IMR-90 (cell line): ENCODE results near the gene CYTH1. TPM values are rescaled to one million over a fixed set of nuclear protein-coding genes. Genes with fewer than 3 reads are reported as not detected.

ENCODE experiments used
- ATAC-seq: fragments of 200-7000 bp; cut with Tn5 transposase; 2 replicates; pipeline ENCODE4 v1.9.1; 2020; ENCODE audit warnings: low read depth, mild to moderate bottlenecking, moderate library complexity
- BruUV-seq: library from RNA; stranded (reverse); fragments of 400-500 nt; replicated peaks from 2 replicates; lab custom pipeline; 2021; lab: Mats Ljungman, UMichigan
- CTCF ChIA-PET: fragments of 300-600 bp; formaldehyde crosslinking; extraction: SDS; loops from one replicate; lab custom pipeline; 2021; ENCODE audit warnings: antibody characterized with exemption; lab: Yijun Ruan, JAX
- POLR2A ChIA-PET: fragments of 300-600 bp; sonication (Branson Sonifier 250); formaldehyde crosslinking; loops from one replicate; lab custom pipeline; 2022; ENCODE audit warnings: antibody characterized with exemption; ENCODE audit not compliant: unreplicated experiment; lab: Charles Lee
- DNase-seq: peaks from one replicate; pipeline ENCODE4 v3.0.0; 2013
- H2AFZ ChIP-seq: replicated peaks from 2 replicates; pipeline ENCODE3; 2013; ENCODE audit warnings: low read length, mild to moderate bottlenecking; ENCODE audit not compliant: poor library complexity
- H2AK5ac ChIP-seq: 2 replicates; pipeline ENCODE4 v1.6.1; 2013; ENCODE audit warnings: low read depth, low read length, inconsistent platforms
- H2AK9ac ChIP-seq: replicated peaks from 2 replicates; pipeline ENCODE3; 2013; ENCODE audit warnings: mild to moderate bottlenecking, low read depth, low read length, moderate library complexity; ENCODE audit not compliant: poor library complexity
- H2BK120ac ChIP-seq: 2 replicates; pipeline ENCODE4 v1.6.1; 2013; ENCODE audit warnings: low read depth, low read length, inconsistent platforms
- H2BK15ac ChIP-seq: 3 replicates; pipeline ENCODE4 v1.6.1; 2013; ENCODE audit warnings: low read depth, low read length, inconsistent platforms
- H2BK20ac ChIP-seq: 2 replicates; pipeline ENCODE4 v1.6.1; 2013; ENCODE audit warnings: low read depth, mild to moderate bottlenecking, inconsistent platforms, low read length, moderate library complexity
- H2BK5ac ChIP-seq: 2 replicates; pipeline ENCODE4 v1.6.1; 2013; ENCODE audit warnings: mild to moderate bottlenecking, low read depth, low read length, inconsistent platforms; ENCODE audit not compliant: poor library complexity, severe bottlenecking
- H3K14ac ChIP-seq: replicated peaks from 2 replicates; pipeline ENCODE4 v1.6.1; 2013; ENCODE audit warnings: low read depth, low read length, inconsistent platforms
- H3K18ac ChIP-seq: 2 replicates; pipeline ENCODE4 v1.6.1; 2013; ENCODE audit warnings: low read depth, low read length, control low read depth
- H3K23ac ChIP-seq: 2 replicates; pipeline ENCODE4 v1.6.1; 2013; ENCODE audit warnings: low read depth, low read length, inconsistent platforms
- H3K27ac ChIP-seq: 2 replicates; pipeline ENCODE4 v1.5.1; 2013; ENCODE audit warnings: mild to moderate bottlenecking, control low read depth, low read length; ENCODE audit not compliant: insufficient read depth
- H3K27me3 ChIP-seq: 2 replicates; pipeline ENCODE4 v1.6.1; 2013; ENCODE audit warnings: low read length; ENCODE audit not compliant: control insufficient read depth, insufficient read depth
- H3K36me3 ChIP-seq: 2 replicates; pipeline ENCODE4 v1.6.1; 2013; ENCODE audit warnings: low read length, mixed read lengths; ENCODE audit not compliant: control insufficient read depth, insufficient read depth
- H3K4ac ChIP-seq: 2 replicates; pipeline ENCODE4 v1.6.1; 2013; ENCODE audit warnings: low read depth, low read length, inconsistent platforms
- H3K4me1 ChIP-seq: 2 replicates; pipeline ENCODE4 v1.6.1; 2013; ENCODE audit warnings: low read length, mixed read lengths; ENCODE audit not compliant: control insufficient read depth, insufficient read depth
- H3K4me2 ChIP-seq: 2 replicates; pipeline ENCODE4 v1.6.1; 2013; ENCODE audit warnings: low read depth, mild to moderate bottlenecking, control low read depth, low read length, moderate library complexity
- H3K4me3 ChIP-seq: 2 replicates; pipeline ENCODE4 v1.5.1; 2013; ENCODE audit warnings: low read depth, mild to moderate bottlenecking, control low read depth, low read length, moderate library complexity; ENCODE audit not compliant: insufficient read depth
- H3K56ac ChIP-seq: 2 replicates; pipeline ENCODE4 v1.6.1; 2013; ENCODE audit warnings: low read length, inconsistent platforms; ENCODE audit not compliant: insufficient read depth; ENCODE audit errors: extremely low read depth
- H3K79me1 ChIP-seq, 2 experiments: 2 replicates each; pipeline ENCODE4 v1.6.1; 2013; ENCODE audit warnings: low read length in 2 of 2, inconsistent platforms in 1 of 2, low read depth in 1 of 2
- H3K9ac ChIP-seq: 2 replicates; pipeline ENCODE4 v1.6.1; 2013; ENCODE audit warnings: low read depth, low read length, control low read depth
- H3K9me1 ChIP-seq: 2 replicates; pipeline ENCODE4 v1.6.1; 2013; ENCODE audit warnings: low read length, inconsistent platforms; ENCODE audit not compliant: insufficient read depth
- H3K9me3 ChIP-seq: 2 replicates; pipeline ENCODE4 v1.6.1; 2013; ENCODE audit warnings: low read length; ENCODE audit not compliant: control insufficient read depth, insufficient read depth
- H4K20me1 ChIP-seq: 2 replicates; pipeline ENCODE4 v1.6.1; 2013; ENCODE audit warnings: low read length, inconsistent platforms; ENCODE audit not compliant: insufficient read depth
- H4K5ac ChIP-seq: 2 replicates; pipeline ENCODE4 v1.6.1; 2013; ENCODE audit warnings: mild to moderate bottlenecking, low read depth, low read length, control low read depth
- H4K8ac ChIP-seq, 2 experiments: 2 replicates each; pipeline ENCODE4 v1.6.1; 2013; ENCODE audit warnings: low read depth in 2 of 2, low read length in 2 of 2, control low read depth in 1 of 2, inconsistent platforms in 1 of 2
- H4K91ac ChIP-seq: 2 replicates; pipeline ENCODE4 v1.6.1; 2013; ENCODE audit warnings: low read depth, low read length, inconsistent platforms; ENCODE audit not compliant: insufficient read depth
- BHLHE40 ChIP-seq: fragments of 150-350 bp; IDR thresholded peaks from 2 replicates; pipeline ENCODE4 v1.6.1; 2016; ENCODE audit warnings: mild to moderate bottlenecking, low read depth, low read length
- CEBPB ChIP-seq: IDR thresholded peaks from 2 replicates; pipeline ENCODE4 v1.6.1; 2012; ENCODE audit warnings: low read depth, low read length, improper control_type of control experiment
- CHD1 ChIP-seq: IDR thresholded peaks from 2 replicates; pipeline ENCODE4 v1.6.1; 2012; ENCODE audit warnings: low read depth, low read length, improper control_type of control experiment
- ELK1 ChIP-seq: fragments of 150-350 bp; IDR thresholded peaks from 2 replicates; pipeline ENCODE4 v1.6.1; 2016; ENCODE audit warnings: low read depth, mild to moderate bottlenecking, low read length, moderate library complexity, borderline replicate concordance
- FOS ChIP-seq: fragments of 150-350 bp; IDR thresholded peaks from 2 replicates; pipeline ENCODE4 v1.6.1; 2016; ENCODE audit warnings: low read depth, low read length
- MAFK ChIP-seq: IDR thresholded peaks from 2 replicates; pipeline ENCODE4 v1.6.1; 2012; ENCODE audit warnings: low read depth, low read length, improper control_type of control experiment
- MAZ ChIP-seq: IDR thresholded peaks from 2 replicates; pipeline ENCODE4 v1.6.1; 2012; ENCODE audit warnings: low read depth, mild to moderate bottlenecking, low read length, improper control_type of control experiment, moderate library complexity, borderline replicate concordance
- MXI1 ChIP-seq: IDR thresholded peaks from 2 replicates; pipeline ENCODE4 v1.6.1; 2012; ENCODE audit warnings: low read depth, mild to moderate bottlenecking, low read length, moderate library complexity, borderline replicate concordance
- NFE2L2 ChIP-seq: fragments of 150-350 bp; IDR thresholded peaks from 2 replicates; pipeline ENCODE4 v1.6.1; 2016; ENCODE audit warnings: low read depth, mild to moderate bottlenecking, low read length
- POLR2A ChIP-seq: IDR thresholded peaks from 2 replicates; pipeline ENCODE4 v1.6.1; 2012; ENCODE audit warnings: mild to moderate bottlenecking, low read depth, low read length
- RAD21 ChIP-seq: IDR thresholded peaks from 2 replicates; pipeline ENCODE4 v1.6.1; 2012; ENCODE audit warnings: low read length, improper control_type of control experiment
- RCOR1 ChIP-seq: IDR thresholded peaks from 2 replicates; pipeline ENCODE4 v1.6.1; 2012; ENCODE audit warnings: mild to moderate bottlenecking, low read length, improper control_type of control experiment; ENCODE audit not compliant: insufficient replicate concordance
- RFX5 ChIP-seq: IDR thresholded peaks from 2 replicates; pipeline ENCODE4 v1.8.0; 2012; ENCODE audit warnings: low read depth, mild to moderate bottlenecking, low read length, moderate library complexity
- SMC3 ChIP-seq: fragments of 150-350 bp; IDR thresholded peaks from 2 replicates; pipeline ENCODE4 v1.6.1; 2016; ENCODE audit warnings: low read depth, mild to moderate bottlenecking, antibody characterized with exemption, low read length, moderate library complexity
- WGBS, 2 experiments: methylation state at CpG; one replicate each; pipeline versions ENCODE4 v1.1.5 to v1.1.7; 2013; ENCODE audit warnings: missing lambda C conversion rate in 2 of 2; ENCODE audit not compliant: insufficient read length in 1 of 2; ENCODE audit errors: extremely low coverage in 2 of 2; 5-methylcytosine and 5-hydroxymethylcytosine counted together
- dilution Hi-C: fragments of 300-500 bp; cut with HindIII; formaldehyde crosslinking; loops from one replicate; pipeline ENCODE4 v1.14.3; 2018; ENCODE audit warnings: low sequenced_read_pairs; ENCODE audit not compliant: unreplicated experiment
- in situ Hi-C: fragments of 300-500 bp; cut with MboI; formaldehyde crosslinking; loops from 3 replicates; pipeline ENCODE4 v1.14.3; 2019; ENCODE audit warnings: low sequenced_read_pairs, inconsistent platforms, mixed read lengths
- intact Hi-C: fragments of 100-400 bp; cut with micrococcal nuclease; formaldehyde crosslinking; loops from 2 replicates; pipeline ENCODE4 v1.10.0; 2022
- polyA plus RNA-seq, 3 experiments: library from polyadenylated mRNA; depleted of rRNA; stranded (reverse); fragments of >200 nt; gene quantifications; 2 replicates each; pipeline ENCODE4 v1.2.3, GENCODE V29; 2012; ENCODE audit warnings: low replicate concordance in 1 of 3
- total RNA-seq: library from RNA; depleted of rRNA; stranded (reverse); fragments of >200 nt; gene quantifications from 2 replicates; pipeline ENCODE4 v1.2.3, GENCODE V29; 2012
- TF ChIP-seq, protein P1 (sequence below): fragments of 150-350 bp; IDR thresholded peaks from 2 replicates; pipeline ENCODE4 v1.6.1; 2017; ENCODE audit warnings: mild to moderate bottlenecking, antibody characterized with exemption, low read length, low read depth

The CYTH1 gene
- total and polyA plus RNA-seq, 2 of the 4 experiments (the other 2 are of a cell fraction) = 7.9 to 12.4 TPM

GRCh38 chr17:78667741-78668640, 114.1 kb downstream of the CYTH1 start:
- no peak overlapping the region for H2BK5ac ChIP-seq
- DNase-seq (no peak), ATAC-seq (no peak)
- H3K9me1 ChIP-seq = peaks cover 7% of the 10 kb centered on the region; the same call in 1 of the 2 replicates
- no peak overlapping the region for H3K14ac ChIP-seq
- H2BK15ac ChIP-seq = no peak overlapping the region
- no peak overlapping the region for H3K56ac ChIP-seq
- no peak overlapping the region for H2BK20ac ChIP-seq
- ChIA-PET CTCF (no interaction called here), POLR2A (no interaction called here)
- H3K4me2 ChIP-seq = no peak overlapping the region
- H3K18ac ChIP-seq = no peak overlapping the region
- H3K27ac ChIP-seq = no peak overlapping the region
- H3K4ac ChIP-seq = no peak overlapping the region
- H3K4me3 ChIP-seq = no peak overlapping the region
- no peaks in the 10 kb centered on the region for H3K9me3 ChIP-seq
- BruUV-seq = no TSS peak
- H3K36me3 ChIP-seq = no peaks in the 10 kb centered on the region
- H3K4me1 ChIP-seq = peaks cover 4% of the 10 kb centered on the region; the same call in 1 of the 2 replicates
- H3K23ac ChIP-seq = no peak overlapping the region
- no peak overlapping the region for H2AK5ac ChIP-seq
- WGBS, 2 experiments = 86% methylated on average over 10 of the region's 30 CpGs; no CpG with 5 or more reads in 1 of the 2 experiments
- dilution Hi-C loops (no loop called here), in situ Hi-C loops (no loop called here), intact Hi-C loops (no loop called here)
- H4K5ac ChIP-seq = no peak overlapping the region
- no peak overlapping the region for H4K91ac ChIP-seq
- H2AK9ac ChIP-seq = no peak overlapping the region
- no peak overlapping the region for H2AFZ ChIP-seq
- H3K27me3 ChIP-seq = no peaks in the 10 kb centered on the region; the same call in 1 of the 2 replicates
- no peak overlapping the region for H4K8ac ChIP-seq
- no peak overlapping the region for H3K9ac ChIP-seq
- H2BK120ac ChIP-seq = no peak overlapping the region
- H4K20me1 ChIP-seq = no peaks in the 10 kb centered on the region
- H3K79me1 ChIP-seq = no peaks in the 10 kb centered on the region
- TF ChIP-seq MAZ (no peak), RFX5 (no peak), RAD21 (no peak), CHD1 (no peak), CEBPB (no peak), MXI1 (no peak), POLR2A (no peak), MAFK (no peak), FOS (no peak), NFE2L2 (no peak), SMC3 (no peak), ELK1 (no peak), BHLHE40 (no peak), RCOR1 (no peak)
- TF ChIP-seq, protein P1, sequence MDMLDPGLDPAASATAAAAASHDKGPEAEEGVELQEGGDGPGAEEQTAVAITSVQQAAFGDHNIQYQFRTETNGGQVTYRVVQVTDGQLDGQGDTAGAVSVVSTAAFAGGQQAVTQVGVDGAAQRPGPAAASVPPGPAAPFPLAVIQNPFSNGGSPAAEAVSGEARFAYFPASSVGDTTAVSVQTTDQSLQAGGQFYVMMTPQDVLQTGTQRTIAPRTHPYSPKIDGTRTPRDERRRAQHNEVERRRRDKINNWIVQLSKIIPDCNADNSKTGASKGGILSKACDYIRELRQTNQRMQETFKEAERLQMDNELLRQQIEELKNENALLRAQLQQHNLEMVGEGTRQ = no peak
